CD4-positive, alpha-beta T cell treated with Interleukin-1 beta for 1 hour (primary cell): ENCODE measurements around the gene FAM76B.

Experiments
- DNase-seq, 2 donors: peaks; one replicate each; pipeline ENCODE4 v3.0.0-alpha.2; 2020 to 2022

FAM76B gene

GRCh38 chr11:95728790-95729189 lies 60.8 kb downstream of the FAM76B start:
- DNase-seq, result no peak

- DNase-seq, result no peak
Observed at GRCh38 chr11:95728094-95728493, 61.5 kb downstream of the FAM76B start.

GRCh38 chr11:95727620-95728019 lies 62.0 kb downstream of the FAM76B start:
- no peak for DNase-seq

- no peak for DNase-seq
Observed at GRCh38 chr11:95727111-95727510, 62.5 kb downstream of the FAM76B start.

GRCh38 chr11:95725196-95725595 lies 64.4 kb downstream of the FAM76B start:
- no peak for DNase-seq

- DNase-seq, result no peak
Observed at GRCh38 chr11:95723361-95723942, 66.1 kb downstream of the FAM76B start.

GRCh38 chr11:95720195-95720594 lies 69.4 kb downstream of the FAM76B start:
- no peak for DNase-seq
